Ishikawa (cell line): ENCODE data around the gene LHPP.

Source experiments
- CEBPB ChIP-seq: IDR thresholded peaks from 2 replicates; pipeline ENCODE4 v1.6.1; 2012
- CREB1 ChIP-seq: IDR thresholded peaks from 2 replicates; pipeline ENCODE4 v1.6.1; 2012; ENCODE audit warnings: low read depth
- EGR1 ChIP-seq: IDR thresholded peaks from 2 replicates; pipeline ENCODE4 v1.6.1; 2012
- EP300 ChIP-seq: IDR thresholded peaks from 2 replicates; pipeline ENCODE4 v1.6.1; 2012; ENCODE audit warnings: borderline replicate concordance
- FOXM1 ChIP-seq: IDR thresholded peaks from 2 replicates; pipeline ENCODE4 v1.6.1; 2012; ENCODE audit warnings: low read depth, borderline replicate concordance
- MAX ChIP-seq: IDR thresholded peaks from 2 replicates; pipeline ENCODE4 v1.6.1; 2012
- NFIC ChIP-seq: IDR thresholded peaks from 2 replicates; pipeline ENCODE4 v1.6.1; 2012
- RAD21 ChIP-seq: IDR thresholded peaks from 2 replicates; pipeline ENCODE4 v1.6.1; 2012; ENCODE audit warnings: low read depth
- TAF1 ChIP-seq: IDR thresholded peaks from 2 replicates; pipeline ENCODE4 v1.6.1; 2012; ENCODE audit warnings: low read depth, mild to moderate bottlenecking
- TCF12 ChIP-seq: IDR thresholded peaks from 2 replicates; pipeline ENCODE4 v1.6.1; 2012; ENCODE audit warnings: low read depth
- TEAD4 ChIP-seq: IDR thresholded peaks from 2 replicates; pipeline ENCODE4 v1.6.1; 2012
- USF1 ChIP-seq: IDR thresholded peaks from 2 replicates; pipeline ENCODE4 v1.6.1; 2012
- YY1 ChIP-seq: IDR thresholded peaks from 2 replicates; pipeline ENCODE4 v1.6.1; 2012; ENCODE audit warnings: low read depth
- ZBTB7A ChIP-seq: IDR thresholded peaks from 2 replicates; pipeline ENCODE4 v1.6.1; 2012; ENCODE audit warnings: low read depth
- TF ChIP-seq, protein P1 (sequence below): IDR thresholded peaks from 2 replicates; pipeline ENCODE4 v1.6.1; 2012; ENCODE audit warnings: low read depth, mild to moderate bottlenecking

LHPP gene

GRCh38 chr10:124477614-124478363, 16.2 kb downstream of the LHPP start:
- TF ChIP-seq TEAD4: peak; percentile 64
- no peak for TF ChIP-seq EGR1
- no peak for TF ChIP-seq FOXM1
- TF ChIP-seq RAD21: no peak
- no peak for TF ChIP-seq NFIC
- no peak for TF ChIP-seq USF1
- no peak for TF ChIP-seq TAF1
- TF ChIP-seq EP300: no peak

DNA sequence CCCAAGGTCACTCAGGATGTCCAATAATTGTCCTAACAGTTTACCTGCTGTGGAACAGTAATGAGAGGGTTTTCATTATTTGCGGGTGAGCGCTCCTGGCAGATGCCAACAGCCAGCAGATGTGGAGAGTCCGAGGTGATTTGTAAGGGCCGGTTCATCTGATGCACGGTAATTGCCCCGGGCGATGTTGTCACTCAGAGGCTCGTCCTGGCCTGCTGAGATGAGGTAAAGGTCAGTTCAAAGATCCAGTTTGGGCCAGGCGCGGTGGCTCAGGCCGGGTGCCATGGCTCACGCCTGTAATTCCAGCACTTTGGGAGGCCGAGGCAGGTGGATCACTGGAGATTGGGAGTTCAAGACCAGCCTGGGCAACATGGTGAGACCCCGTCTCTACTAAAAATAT, 16.9 kb downstream of the LHPP start:
- TF ChIP-seq MAX (no peak), EP300 (no peak)

DNA sequence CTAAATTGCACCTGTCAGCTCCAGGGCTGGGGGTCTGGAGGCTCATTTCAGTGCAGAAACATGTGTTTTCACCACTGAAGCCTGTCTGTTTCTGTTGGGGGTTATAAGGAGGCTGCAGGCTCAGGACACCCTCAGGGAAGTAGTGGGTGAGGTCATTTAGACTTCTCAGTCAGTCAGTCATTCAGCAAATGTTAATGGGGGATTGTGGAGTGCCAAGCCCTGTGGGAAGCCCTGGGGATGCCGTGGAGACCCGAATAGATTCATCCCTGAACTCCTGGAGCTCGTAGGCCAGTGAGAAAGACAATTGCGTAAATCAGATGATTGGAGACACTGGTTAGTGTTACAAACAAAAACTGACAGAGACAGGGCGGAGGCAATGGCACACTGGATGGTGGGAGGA, 19.2 kb downstream of the LHPP start:
- TF ChIP-seq RAD21 (no peak), TAF1 (no peak), USF1 (no peak), FOXM1 (no peak)
- TF ChIP-seq, protein P1, sequence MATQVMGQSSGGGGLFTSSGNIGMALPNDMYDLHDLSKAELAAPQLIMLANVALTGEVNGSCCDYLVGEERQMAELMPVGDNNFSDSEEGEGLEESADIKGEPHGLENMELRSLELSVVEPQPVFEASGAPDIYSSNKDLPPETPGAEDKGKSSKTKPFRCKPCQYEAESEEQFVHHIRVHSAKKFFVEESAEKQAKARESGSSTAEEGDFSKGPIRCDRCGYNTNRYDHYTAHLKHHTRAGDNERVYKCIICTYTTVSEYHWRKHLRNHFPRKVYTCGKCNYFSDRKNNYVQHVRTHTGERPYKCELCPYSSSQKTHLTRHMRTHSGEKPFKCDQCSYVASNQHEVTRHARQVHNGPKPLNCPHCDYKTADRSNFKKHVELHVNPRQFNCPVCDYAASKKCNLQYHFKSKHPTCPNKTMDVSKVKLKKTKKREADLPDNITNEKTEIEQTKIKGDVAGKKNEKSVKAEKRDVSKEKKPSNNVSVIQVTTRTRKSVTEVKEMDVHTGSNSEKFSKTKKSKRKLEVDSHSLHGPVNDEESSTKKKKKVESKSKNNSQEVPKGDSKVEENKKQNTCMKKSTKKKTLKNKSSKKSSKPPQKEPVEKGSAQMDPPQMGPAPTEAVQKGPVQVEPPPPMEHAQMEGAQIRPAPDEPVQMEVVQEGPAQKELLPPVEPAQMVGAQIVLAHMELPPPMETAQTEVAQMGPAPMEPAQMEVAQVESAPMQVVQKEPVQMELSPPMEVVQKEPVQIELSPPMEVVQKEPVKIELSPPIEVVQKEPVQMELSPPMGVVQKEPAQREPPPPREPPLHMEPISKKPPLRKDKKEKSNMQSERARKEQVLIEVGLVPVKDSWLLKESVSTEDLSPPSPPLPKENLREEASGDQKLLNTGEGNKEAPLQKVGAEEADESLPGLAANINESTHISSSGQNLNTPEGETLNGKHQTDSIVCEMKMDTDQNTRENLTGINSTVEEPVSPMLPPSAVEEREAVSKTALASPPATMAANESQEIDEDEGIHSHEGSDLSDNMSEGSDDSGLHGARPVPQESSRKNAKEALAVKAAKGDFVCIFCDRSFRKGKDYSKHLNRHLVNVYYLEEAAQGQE: no peak

- TF ChIP-seq USF1 (no peak), NFIC (no peak)
These were observed 20.1 kb downstream of the LHPP start for GRCh38 chr10:124481717-124482116.

DNA sequence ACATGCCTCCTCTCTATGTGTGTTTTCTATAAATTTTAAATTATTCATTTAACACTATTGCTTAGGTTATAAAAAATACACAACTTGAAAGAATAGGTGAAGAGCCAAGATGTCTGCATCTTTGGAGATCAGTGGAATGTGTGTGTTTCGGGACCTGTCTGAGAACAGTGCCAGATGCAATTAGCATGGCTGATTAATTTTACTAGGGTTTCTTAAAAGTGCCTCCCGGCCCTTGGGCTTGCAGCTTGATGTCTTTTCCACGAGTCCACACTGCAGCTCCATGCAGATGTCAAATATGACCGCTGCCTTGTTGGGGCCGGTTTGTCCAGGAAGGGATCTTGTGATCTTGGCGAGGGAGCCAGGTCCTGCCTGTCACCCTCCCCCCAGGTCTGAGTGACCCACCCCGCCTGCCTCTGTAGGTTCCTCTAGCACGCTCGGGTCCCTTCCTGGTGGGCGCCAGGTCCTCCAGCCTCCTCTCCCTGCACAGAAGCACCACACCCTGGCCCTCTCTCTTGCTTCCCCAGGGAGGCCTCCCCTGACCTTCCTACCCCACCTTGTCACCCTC, 20.7 kb downstream of the LHPP start:
- TF ChIP-seq RAD21: no peak
- no peak for TF ChIP-seq NFIC

DNA sequence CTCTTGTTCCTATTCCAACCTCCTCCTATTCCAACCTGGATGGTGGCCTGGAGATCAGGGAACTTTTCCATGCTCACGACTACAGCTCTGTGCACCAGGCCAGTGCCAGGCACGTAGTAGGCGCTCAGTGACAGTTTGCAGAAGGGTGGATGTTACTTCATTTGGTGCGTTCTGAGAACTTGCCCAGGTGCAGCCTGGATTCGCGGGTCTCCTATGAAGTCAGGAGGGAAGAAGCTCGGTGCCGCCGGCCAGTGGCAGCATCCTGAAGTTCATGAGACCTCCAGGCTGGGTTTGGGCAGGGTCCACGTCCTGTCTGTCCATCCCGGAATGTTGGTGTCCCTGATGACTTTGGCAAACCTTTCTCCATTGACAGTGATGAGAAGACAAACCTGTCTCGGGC, 21.3 kb downstream of the LHPP start:
- TF ChIP-seq TCF12 (no peak), EGR1 (no peak), MAX (no peak), USF1 (no peak), ZBTB7A (no peak), YY1 (no peak), EP300 (no peak), CREB1 (no peak), NFIC (no peak), TEAD4 (no peak), TAF1 (no peak), CEBPB (no peak), RAD21 (no peak), FOXM1 (no peak)
- TF ChIP-seq, protein P1: no peak
